ENCODE results near the gene TMEM179. TPM values are rescaled to one million over a fixed set of nuclear protein-coding genes. Genes with fewer than 3 reads are reported as not detected.

TMEM179 gene
- polyA plus RNA-seq, 1 donor from 2014 or later = 20.3 TPM

GRCh38 chr14:104559804-104560585 is 44.6 kb downstream of the TMEM179 start:
- no peak overlapping the region for H3K4me2 ChIP-seq (ENCODE audit: low read length)
- no peaks in the 10 kb centered on the region for H3K9me3 ChIP-seq (ENCODE audit: low read length)
- no peaks in the 10 kb centered on the region for H4K20me1 ChIP-seq (ENCODE audit: insufficient read depth)
- no peak overlapping the region for H3K4me3 ChIP-seq (ENCODE audit: low read length)
- no peaks in the 10 kb centered on the region for H3K27me3 ChIP-seq (ENCODE audit: insufficient read depth, low read depth, low read length)
- no peak overlapping the region for H3K27ac ChIP-seq (ENCODE audit: low read length)
- H3K9me2 ChIP-seq (ENCODE audit: insufficient read depth, low read length) = no peaks in the 10 kb centered on the region
- no peaks in the 10 kb centered on the region for H3K79me2 ChIP-seq (replicated peaks; ENCODE audit: insufficient read depth, low read length)
- no peak overlapping the region for H3K9ac ChIP-seq (ENCODE audit: low read length)
- H3F3A ChIP-seq (ENCODE audit: insufficient read depth, low read length, poor library complexity, severe bottlenecking) = no peaks in the 10 kb centered on the region
- TF ChIP-seq RAD21 (conservative IDR thresholded peaks at IDR 0.05) (no peak), MXI1 (conservative IDR thresholded peaks at IDR 0.05; ENCODE audit: poor library complexity, severe bottlenecking) (no peak), SMC3 (conservative IDR thresholded peaks at IDR 0.05; ENCODE audit: poor library complexity) (no peak), CTCF (IDR thresholded peaks at IDR 0.05; ENCODE audit: poor library complexity, severe bottlenecking) (no peak), TAF1 (IDR thresholded peaks at IDR 0.05; ENCODE audit: low read depth) (no peak), EZH2 (IDR thresholded peaks at IDR 0.05; ENCODE audit: borderline replicate concordance, insufficient read depth, low read length, poor library complexity, severe bottlenecking) (no peak), REST (IDR thresholded peaks at IDR 0.05; ENCODE audit: borderline replicate concordance) (no peak), EP300 (conservative IDR thresholded peaks at IDR 0.05; ENCODE audit: poor library complexity, severe bottlenecking) (no peak), POLR2AphosphoS5 (IDR thresholded peaks at IDR 0.05) (no peak)
- no peak overlapping the region for H2AFZ ChIP-seq (ENCODE audit: low read depth, low read length)
- H3K36me3 ChIP-seq (ENCODE audit: insufficient read depth, low read length) = no peaks in the 10 kb centered on the region

- no peak for TF ChIP-seq EZH2 (IDR thresholded peaks at IDR 0.05; ENCODE audit: borderline replicate concordance, insufficient read depth, low read length, poor library complexity, severe bottlenecking)
- no peak for TF ChIP-seq RAD21 (conservative IDR thresholded peaks at IDR 0.05)
- no peak overlapping the region for H3K27ac ChIP-seq (ENCODE audit: low read length)
- H3K27me3 ChIP-seq (ENCODE audit: insufficient read depth, low read depth, low read length) = no peaks in the 10 kb centered on the region
- H3K4me3 ChIP-seq (ENCODE audit: low read length) = no peak overlapping the region
- no peak overlapping the region for H3K9ac ChIP-seq (ENCODE audit: low read length)
- no peaks in the 10 kb centered on the region for H3K9me3 ChIP-seq (ENCODE audit: low read length)
- H3F3A ChIP-seq (ENCODE audit: insufficient read depth, low read length, poor library complexity, severe bottlenecking) = no peaks in the 10 kb centered on the region
- H3K4me2 ChIP-seq (ENCODE audit: low read length) = no peak overlapping the region
- H4K20me1 ChIP-seq (ENCODE audit: insufficient read depth) = no peaks in the 10 kb centered on the region
- H3K79me2 ChIP-seq (replicated peaks; ENCODE audit: insufficient read depth, low read length) = no peaks in the 10 kb centered on the region
- H3K9me2 ChIP-seq (ENCODE audit: insufficient read depth, low read length) = no peaks in the 10 kb centered on the region
- no peak overlapping the region for H2AFZ ChIP-seq (ENCODE audit: low read depth, low read length)
- H3K36me3 ChIP-seq (ENCODE audit: insufficient read depth, low read length) = no peaks in the 10 kb centered on the region
Observed at GRCh38 chr14:104559028-104559803, 45.4 kb downstream of the TMEM179 start.

Data from neural cell (in vitro differentiated cells).